ENCODE measurements around the gene TMEM14A.
"Not testable (repeated sequence)": the region's sequence is repeated elsewhere in the genome, so short reads cannot be mapped to it uniquely, and the experiment has no call there.

TMEM14A gene

DNA sequence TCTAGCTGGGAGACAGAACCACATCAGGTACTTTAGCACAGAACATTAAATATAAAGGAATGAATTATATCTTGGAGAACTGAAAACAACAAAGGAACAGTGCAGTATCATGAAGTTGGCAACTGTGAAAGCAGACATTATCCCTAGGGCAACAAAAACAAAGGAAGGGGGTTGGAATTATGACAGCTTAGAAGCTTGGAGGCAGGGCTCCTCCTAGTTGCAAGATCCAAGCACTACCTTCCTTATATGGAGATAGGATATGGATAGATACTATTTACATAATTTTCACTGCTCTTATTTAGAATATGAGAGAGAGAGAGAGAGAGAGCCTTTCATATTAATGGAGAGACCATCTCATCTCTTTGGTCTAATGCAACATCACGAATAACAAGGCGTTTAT, 27.0 kb downstream of the TMEM14A start:
- DNase-seq (ENCODE audit: low spot score): no peak

DNA sequence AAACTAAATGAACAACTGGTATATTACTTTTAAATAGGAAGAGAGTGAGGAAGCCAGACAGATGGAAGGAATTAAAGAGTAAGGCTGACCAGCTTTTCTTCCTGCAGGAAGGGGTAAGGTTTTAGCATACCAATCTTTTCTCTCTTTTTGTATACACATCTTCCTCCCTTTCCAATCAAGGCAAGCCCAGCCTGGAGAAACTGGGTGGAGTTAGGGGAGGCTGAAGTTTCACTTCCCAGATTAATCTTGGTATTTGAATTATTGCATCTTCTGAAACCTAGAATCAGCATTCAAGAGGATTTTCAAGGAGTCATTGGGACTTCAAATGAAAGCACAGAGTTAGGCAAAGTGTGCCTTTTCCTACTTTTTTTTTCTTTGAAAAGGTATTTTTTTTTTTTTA, 33.1 kb downstream of the TMEM14A start:
- no peak for DNase-seq (ENCODE audit: low spot score)

DNA sequence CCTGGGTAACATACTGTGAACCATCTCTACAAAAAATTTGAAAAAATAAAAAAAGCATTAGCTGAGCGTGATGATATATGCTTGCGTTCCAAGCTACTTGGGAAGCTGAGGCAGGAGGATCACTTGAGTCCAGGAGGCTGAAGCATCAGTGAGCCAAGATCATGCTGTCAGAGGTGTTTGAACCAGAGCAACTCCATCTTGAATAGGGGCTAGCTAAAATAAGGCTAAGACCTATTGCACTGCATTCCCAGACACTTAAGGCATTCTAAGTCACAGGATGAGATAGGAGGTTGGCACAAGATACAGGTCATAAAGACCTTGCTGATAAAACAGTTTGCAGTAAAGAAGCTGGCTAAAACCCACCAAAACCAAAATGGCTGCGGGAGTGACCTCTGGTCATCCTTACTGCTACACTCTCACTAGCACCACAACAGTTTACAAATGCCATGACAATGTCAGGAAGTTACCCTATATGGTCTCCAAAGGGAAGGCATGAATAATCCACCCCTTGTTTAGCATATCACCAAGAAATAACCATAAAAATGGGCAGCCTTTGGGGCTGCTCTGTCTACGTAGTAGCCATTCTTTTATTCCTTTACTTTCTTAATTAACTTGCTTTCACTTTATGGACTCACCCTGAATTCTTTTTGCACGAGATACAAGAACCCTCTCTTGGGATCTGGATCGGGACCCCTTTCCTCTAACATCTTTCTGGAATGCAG, 34.0 kb downstream of the TMEM14A start:
- not testable (repeated sequence) for DNase-seq (ENCODE audit: low spot score)

DNA sequence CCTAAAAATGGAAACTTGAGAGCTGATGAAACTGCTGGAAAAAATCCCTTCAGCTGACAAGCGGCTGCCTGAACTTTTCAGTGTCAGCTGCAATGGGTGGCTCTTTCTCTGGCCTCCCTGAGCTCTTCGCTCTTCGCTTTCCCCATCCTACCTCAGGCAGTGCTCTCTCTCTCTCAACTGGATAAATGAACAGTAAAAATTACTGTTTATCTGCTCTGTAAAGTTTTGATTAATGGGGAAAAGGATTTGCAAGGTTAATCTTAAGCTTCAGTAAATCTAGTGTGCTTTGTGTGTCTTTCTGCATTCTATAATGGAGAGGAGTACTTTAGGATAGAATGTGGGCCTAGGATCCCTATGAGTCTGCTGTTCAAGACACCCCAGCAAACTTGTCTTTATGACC, 35.1 kb downstream of the TMEM14A start:
- DNase-seq (ENCODE audit: low spot score): no peak

DNA sequence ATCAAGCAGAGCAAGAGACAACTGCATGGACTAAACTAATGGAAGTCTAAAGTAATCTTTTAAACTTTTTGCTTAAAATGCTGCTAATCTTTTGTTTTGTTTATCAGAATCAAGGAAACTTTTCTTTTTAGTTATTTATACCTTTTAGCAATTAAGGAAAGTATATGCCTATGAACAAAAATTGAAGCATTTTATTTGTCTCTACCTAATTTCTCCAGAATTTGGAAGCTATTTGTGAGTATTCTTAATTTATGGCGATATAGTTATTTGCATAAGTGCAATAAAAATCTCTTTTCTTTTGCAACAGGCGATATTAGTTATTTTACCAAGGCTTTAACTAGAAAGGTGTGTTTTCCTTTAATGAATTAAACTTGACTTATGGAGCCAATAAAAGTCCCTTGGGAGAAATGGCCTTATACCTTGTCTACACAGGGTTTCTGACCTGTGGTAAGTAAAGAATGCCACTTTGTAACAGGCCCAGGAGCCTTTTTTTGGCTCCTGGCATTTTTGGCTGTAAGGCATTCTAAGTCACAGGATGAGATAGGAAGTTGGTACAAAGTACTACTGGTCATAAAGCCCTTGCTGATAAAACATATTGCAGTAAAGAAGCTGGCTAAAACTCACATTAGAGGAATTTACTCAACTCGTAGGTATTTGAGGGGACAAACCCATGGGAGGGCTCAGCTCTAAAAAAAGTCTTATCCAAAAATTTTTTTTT, 37.2 kb downstream of the TMEM14A start:
- no peak for DNase-seq (ENCODE audit: low spot score)

DNA sequence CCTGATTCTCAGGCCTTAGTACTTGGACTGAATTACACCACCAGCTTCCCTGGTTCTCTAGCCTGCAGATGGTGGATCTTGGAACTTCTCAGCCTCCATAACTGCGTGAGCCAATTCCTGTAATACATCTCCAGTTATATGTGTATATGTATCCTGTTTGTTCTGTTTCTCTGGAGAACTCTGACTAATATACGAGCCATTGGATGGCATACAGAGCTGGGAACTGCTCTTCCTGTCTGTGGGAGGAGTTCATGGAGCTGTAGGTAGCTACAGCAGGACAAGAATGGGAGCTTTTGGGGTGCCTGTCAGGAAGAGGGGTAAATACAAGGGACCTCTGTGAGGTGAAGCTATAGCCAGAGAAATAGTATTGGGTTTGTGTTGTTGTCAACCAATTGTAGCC, 41.2 kb downstream of the TMEM14A start:
- DNase-seq (ENCODE audit: low spot score): no peak

DNA sequence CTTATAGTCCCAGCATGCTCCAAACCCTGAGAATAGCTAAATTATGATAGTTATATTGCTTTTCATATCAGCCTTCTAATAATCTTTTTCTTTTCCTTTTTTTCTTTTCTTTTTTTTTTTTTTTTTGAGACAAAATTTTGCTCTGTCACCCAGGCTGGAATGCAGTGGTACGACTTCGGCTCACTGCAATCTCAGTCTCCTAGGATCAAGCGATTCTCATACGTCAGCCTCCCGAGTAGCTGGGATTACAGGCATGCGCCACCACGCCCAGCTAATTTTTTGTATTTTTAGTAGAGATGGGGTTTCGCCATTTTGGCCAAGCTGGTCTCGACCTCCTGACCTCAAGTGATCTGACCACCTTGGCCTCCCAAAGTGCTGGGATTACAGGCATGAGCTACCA, 43.8 kb downstream of the TMEM14A start:
- DNase-seq (ENCODE audit: low spot score): not testable (repeated sequence)

DNA sequence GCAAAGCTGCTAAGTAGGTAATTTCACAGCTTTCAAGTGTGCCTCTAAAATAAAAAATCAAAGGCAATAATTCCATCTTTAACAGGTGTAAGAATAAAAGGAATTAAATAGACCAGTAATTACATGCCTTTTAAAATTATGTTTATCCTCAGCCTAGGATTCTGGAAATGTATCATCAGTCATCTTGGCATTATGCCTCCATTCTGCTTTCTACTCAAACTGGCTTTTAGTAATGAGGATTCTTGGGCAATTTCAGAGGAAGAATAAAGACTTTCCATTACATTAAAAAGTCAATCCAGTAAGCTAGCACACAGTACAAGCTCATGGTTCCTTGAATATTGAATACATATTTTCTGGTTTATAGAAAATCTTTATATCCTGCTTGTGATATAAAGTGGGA, 47.6 kb downstream of the TMEM14A start:
- no peak for DNase-seq (ENCODE audit: low spot score)

DNA sequence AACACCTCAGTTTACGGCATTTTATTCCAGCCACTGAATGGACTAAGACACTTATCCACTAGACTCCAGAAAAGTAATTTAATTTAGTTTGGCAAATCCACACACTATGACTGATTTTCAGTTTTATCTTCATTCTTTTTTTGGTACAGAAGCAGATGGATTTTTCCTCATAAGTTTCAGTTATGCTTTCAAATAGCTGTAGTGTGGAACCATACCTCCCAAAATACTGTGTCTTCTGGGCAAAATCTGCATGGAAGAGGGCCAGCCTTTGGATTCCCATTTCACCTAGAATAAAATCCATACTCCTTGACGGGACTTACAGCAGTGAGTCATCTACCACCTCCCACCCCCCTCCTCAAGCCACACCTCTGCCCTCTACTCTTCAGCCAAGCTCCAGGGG, 49.4 kb downstream of the TMEM14A start:
- no peak for DNase-seq (ENCODE audit: low spot score)

DNA sequence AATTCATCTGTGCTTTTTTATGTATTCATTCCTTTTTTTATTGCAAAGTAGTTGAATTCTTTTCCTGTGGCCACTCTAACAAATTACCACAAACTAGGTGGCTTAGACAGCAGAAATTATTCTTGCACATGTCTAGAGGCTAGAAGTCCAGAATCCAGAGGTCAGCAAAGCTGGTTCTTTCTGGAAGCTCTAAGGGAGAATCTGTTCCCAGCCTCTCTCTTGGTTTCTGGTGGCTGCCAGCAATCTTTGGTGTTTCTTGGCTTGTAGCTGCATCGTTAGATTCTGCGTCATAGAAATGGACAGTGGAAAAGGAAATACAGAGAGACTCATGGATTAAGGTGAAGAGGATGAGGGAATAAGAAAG, 53.1 kb downstream of the TMEM14A start:
- DNase-seq (ENCODE audit: low spot score): no peak

DNA sequence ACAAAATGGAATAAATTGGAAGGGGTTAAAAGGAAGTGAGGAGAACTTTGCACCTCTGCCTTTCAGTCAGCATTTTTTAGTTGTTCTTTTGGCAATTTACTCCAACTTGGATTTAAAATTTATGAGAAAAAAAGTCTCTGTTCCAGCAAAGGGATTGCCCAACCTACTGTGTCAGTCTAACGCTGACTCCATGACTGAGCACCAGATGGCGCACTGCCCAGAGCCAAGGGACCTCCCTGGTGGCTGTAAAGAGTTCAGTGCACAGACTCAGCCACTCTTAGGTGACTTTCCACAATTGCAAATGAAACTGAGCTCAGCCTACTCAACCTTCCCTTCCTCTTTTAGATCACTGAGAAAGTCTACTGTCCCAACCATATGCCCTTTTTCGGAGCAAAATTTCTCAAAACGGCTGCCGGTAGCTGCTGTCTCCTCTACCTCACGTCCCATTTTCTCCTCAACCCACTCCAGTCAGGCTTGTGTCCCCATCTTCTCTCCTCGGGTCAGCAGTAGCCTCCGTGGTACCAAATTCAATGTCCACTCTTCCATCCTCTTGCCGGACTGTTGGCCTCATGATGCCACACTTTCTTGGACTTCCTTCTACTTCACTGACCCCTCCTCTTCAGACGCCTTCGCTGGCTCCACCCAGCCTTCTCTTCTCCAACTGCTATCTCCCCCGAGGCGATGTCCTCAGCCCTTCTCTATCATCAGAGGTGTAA, 53.7 kb downstream of the TMEM14A start:
- peak; percentile 67 for DNase-seq (ENCODE audit: low spot score)

DNA sequence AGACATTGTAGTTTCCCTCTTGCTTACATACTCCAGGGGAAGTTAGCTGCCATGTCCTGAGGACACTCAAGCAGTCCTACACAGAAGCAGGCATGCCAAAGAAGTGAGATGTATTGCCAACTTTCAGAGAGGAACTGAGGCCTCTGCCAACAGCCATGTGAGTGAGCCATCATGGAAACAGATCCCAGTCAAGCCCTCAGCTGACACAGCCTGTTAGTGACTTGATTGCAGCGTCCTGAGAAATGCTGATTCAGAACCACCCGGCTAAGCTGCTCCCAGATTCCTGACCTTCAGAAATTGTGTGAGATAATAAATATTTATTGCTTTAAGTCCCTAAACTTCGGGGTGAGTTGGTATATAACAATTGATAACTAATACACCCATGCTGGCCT, 54.2 kb downstream of the TMEM14A start:
- no peak for DNase-seq (ENCODE audit: low spot score)

DNA sequence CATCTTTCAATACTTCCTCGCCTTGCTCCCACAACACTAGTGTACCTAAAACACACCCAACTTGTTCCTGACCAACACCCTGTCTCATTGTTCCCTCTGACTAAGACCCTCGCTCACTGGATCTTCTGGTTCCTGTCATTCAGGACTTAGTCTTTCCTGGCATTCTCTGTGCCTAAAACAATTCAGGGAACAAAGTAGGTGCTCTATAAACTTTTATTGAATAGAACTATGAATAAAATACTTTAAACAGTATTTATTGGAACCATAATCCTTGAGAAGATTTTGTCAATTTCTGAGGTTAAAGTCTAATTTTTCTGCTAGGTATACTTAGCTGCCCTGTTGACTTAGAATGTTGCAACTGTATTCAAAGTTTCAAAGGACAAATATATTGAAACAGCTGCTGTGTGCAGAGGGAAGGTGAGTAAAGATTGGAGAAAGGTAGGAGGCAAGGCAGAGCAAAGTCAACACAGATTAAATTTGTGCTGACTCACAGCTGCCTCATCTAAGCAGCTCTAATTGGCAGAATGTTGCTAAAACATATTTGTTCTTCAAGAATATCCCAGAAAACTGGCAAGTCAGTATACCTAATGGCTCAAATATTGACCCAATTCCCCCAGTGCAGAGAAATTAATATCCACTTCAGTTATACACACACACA, 54.8 kb downstream of the TMEM14A start:
- DNase-seq (ENCODE audit: low spot score): no peak

DNA sequence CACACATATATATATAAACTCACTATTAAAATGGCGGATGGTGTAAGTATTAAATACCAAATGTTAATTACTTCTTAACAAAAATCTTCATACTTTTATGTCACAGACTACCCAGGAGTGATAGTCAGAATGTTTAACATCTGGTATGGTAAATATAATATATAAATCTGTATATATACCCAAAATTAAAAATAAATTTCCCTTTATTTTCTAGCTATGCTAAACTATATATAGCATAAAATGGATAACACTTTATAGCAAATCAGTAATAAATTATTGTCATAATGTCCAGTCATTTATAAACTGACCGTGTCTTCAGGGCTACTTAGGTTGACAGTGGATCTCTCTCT, 55.3 kb downstream of the TMEM14A start:
- no peak for DNase-seq (ENCODE audit: low spot score)

DNA sequence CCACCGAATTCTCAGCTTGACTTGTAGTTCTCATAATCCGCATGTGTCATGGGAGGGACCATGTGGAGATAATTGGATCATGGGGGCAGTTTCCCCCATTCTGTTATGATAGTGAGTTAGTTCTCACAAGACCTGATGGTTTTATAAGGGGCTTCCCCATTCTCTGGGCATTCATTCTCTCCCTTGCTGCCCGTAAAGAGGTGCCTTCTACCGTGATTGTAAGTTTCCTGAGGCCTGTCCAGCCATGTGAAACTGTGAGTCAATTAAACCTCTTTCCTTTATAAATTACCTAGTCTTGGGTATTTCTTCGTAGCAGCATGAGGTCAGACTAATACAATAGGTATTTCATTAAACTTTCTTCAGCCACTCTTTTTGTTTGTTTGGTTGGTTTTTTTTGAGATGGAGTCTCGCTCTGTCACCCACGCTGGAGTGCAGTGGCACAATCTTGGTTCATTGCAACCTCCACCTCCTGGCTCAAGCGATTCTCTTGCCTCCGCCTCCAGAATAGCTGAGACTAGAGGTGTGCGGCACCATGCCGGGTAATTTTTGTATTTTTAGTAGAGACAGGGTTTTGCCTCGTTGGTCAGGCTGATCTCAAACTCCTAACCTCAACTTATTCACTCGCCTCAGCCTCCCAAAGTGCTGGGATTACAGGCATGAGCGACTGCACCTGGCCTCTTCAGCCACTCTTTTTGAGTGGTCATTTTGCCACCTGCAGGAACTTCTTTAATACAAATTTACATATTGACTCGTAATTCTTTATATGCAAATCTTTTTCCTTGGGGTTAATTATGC, 56.0 kb downstream of the TMEM14A start:
- DNase-seq (ENCODE audit: low spot score): no peak

DNA sequence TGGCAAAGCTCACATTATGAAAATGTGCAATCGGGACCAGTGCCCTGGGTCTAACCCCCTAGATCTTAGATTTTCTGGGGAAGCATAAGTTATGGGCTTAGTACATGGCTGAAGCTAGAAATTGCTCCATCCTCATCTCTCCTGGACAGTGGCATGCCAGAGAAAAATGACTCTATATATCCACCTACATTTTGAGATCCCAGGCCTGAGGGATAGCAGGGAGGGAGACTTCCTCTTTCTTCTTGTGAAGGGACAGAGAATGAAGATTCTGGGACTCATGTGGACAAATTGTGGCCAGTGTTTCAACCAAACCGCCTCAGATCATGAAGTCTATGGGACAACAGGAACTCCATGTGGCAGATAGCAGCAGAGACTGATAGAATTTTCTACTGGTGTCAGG, 57.0 kb downstream of the TMEM14A start:
- DNase-seq (ENCODE audit: low spot score): no peak

DNA sequence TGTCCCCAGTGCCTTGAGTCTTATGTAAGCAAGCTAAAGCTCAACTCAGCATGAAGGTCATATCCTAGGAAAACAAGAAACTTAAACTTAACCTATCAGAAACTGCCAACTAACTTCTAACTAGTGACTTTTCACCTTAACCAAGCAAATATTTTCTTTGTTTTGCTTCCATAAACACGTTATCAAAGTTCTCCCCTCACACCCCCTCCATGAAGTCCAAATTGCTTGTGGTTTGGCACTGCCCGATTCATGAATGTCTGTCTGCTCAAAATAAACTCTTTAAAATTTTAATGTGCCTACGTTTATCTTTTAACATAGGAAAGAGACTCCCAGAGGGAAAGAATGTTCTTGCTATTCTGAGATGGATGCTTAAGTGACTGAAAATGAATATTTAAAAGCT, 57.5 kb downstream of the TMEM14A start:
- no peak for DNase-seq (ENCODE audit: low spot score)

DNA sequence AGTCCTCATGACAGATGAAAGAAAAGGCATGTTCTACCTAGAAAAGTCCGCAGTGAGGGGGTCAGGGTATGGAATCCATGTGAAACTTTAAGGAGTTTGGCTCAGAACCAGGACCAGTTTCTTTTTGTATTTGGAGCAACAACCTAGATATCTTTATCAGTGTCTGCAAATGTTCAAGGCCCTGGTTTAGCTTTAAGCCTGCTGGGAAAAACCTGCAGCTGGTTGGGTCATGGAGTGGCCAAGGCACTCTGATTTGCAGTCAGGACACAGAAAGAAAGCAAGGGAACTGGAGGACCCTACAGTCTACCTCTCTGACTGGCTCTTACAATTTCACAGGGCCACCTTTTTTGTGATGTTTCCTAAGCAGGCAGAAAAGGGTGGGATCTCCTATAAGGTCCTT, 58.7 kb downstream of the TMEM14A start:
- DNase-seq (ENCODE audit: low spot score): no peak

DNA sequence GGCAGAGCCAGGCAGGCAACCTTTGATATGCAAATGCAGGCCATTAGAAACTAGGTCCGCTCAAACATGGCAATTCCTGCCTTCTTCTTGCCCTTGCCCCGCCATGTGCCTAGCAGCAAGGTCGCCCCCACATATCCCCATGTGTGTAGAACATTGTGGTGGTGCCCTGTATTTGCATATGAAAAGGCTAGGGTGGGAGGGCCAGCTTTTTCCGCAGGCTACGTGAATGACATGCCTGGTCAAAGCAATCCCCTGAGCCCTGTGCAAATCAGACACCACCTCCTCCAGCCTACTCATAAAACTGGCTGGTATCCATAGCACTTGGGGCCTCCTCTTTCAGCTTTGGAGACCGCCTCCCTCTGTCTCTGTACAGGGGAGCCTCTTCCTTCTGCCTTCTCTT, 60.8 kb downstream of the TMEM14A start:
- peak; percentile 57 for DNase-seq (ENCODE audit: low spot score)

DNA sequence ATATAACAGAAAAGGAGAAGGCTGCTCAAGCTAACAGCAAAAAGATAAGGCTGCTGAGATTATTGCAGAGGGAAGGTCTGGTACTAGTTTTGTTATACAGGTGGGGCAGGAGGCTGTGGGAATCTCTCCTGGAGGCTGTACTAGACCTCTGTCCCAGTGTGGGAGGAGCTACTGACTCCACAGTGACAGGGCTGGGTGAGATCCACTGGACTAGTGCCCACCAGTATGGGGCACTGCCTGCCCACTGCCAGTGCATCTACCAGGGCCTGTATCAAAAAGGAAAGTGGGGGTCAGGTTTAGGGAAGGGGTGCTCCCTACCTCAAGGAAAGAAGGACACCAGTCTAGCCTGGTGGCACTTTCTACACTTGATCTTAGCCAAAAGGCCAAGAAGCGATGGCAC, 62.3 kb downstream of the TMEM14A start:
- DNase-seq (ENCODE audit: low spot score): no peak

DNA sequence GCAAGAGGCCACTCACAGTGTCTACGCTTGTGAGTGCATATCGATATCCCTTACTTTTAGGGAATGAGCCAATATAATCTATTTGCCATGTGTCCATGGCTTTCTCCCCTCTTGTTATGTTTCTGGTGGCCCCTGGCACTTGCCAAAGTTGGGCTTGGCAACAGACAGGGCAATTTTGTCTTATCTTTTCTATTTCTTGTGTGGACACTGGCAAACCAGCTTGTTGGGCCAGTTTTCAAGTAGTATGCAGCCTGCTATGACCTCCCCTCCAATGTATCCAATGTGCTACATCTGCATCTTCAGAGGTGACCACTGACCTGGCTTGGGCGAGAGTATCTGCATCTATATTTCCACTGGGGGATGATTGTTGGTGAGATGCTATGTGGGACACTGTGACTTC, 63.2 kb downstream of the TMEM14A start:
- no peak for DNase-seq (ENCODE audit: low spot score)

DNA sequence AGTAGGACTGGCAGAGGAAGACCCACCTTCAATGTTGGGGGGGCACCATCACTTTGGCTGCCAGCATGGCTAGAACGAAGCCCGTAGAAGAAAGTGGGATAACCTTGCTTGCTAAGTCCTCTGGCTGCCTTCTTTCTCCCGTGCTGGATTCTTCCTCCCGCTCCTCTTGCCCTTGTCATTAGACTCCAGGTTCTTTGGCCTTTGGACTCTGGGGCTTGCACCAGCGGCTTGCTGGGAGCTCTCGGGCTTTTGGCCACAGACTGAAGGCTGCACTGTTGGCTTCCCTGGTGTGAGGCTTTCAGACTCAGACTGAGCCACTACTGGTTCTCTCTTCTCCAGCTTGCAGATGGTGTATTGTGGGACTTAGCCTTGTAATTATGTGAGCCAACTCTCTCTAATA, 64.2 kb downstream of the TMEM14A start:
- no peak for DNase-seq (ENCODE audit: low spot score)
